Right atrium auricular region (tissue), 2 donors: ENCODE measurements around the gene CUL5. TPM values are rescaled to one million over a fixed set of nuclear protein-coding genes. Genes with fewer than 3 reads are reported as not detected.

Experiments
- DNase-seq: peaks from one replicate; pipeline ENCODE4 v3.0.0-alpha.2; 2019; ENCODE audit warnings: low spot score
- H3K27ac ChIP-seq, 2 donors: fragments of 200-600 bp; sonication (generic); 1 replicate in 1 of 2; 2 replicates in 1 of 2; pipeline ENCODE4 v1.5.1; 2016 to 2019
- H3K27me3 ChIP-seq, 2 donors: fragments of 200-600 bp; sonication (generic); one replicate each; pipeline versions ENCODE4 v1.5.1 to v1.6.0; 2017 to 2019
- H3K36me3 ChIP-seq: fragments of 200-600 bp; sonication (generic); one replicate; pipeline ENCODE4 v1.5.1; 2016
- H3K4me1 ChIP-seq, 2 donors: fragments of 200-600 bp; sonication (generic); one replicate each; pipeline versions ENCODE4 v1.5.1 to v1.6.0; 2017 to 2019
- H3K4me3 ChIP-seq, 2 donors: fragments of 200-600 bp; sonication (generic); 1 replicate in 1 of 2; 2 replicates in 1 of 2; pipeline ENCODE4 v1.5.1; 2017 to 2019; ENCODE audit warnings: mild to moderate bottlenecking in 1 of 2, moderate library complexity in 1 of 2
- H3K9me3 ChIP-seq, 2 donors: fragments of 200-600 bp; sonication (generic); one replicate each; pipeline ENCODE4 v1.5.1; 2019
- CTCF ChIP-seq, 2 donors: fragments of 200-600 bp; sonication (generic); IDR thresholded peaks; one replicate each; pipeline ENCODE4 v1.5.1; 2019; ENCODE audit warnings: antibody characterized with exemption in 2 of 2
- total RNA-seq, 2 donors: library from RNA; depleted of rRNA; stranded (reverse); fragments of >200 nt; gene quantifications; one replicate each; pipeline ENCODE4 v1.1.0, GENCODE V29; 2016

Gene CUL5
- total RNA-seq, 2 donors from 2014 or later: 19.2 to 26.4 TPM

GRCh38 chr11:108009497-108010370 is 1.0 kb downstream of the CUL5 start:
- Histone ChIP-seq H3K27ac (peak overlapping the region; percentile 95 to 99), H3K36me3 (no peaks in the 10 kb centered on the region), H3K4me1 (peaks cover 0 to 50% of the 10 kb centered on the region in 2 donors), H3K4me3 (peak overlapping the region; percentile 76 to 93), H3K9me3 (no peaks in the 10 kb centered on the region), H3K27me3 (no peaks in the 10 kb centered on the region)
- no peak for TF ChIP-seq CTCF (IDR thresholded peaks at IDR 0.05)
- DNase-seq: no peak

- Histone ChIP-seq H3K4me1 (peaks cover 0 to 68% of the 10 kb centered on the region in 2 donors), H3K27me3 (no peaks in the 10 kb centered on the region), H3K27ac (no peak overlapping the region), H3K9me3 (no peaks in the 10 kb centered on the region), H3K4me3 (no peak overlapping the region), H3K36me3 (no peaks in the 10 kb centered on the region)
- DNase-seq: no peak
- TF ChIP-seq CTCF (IDR thresholded peaks at IDR 0.05): no peak
Observed at GRCh38 chr11:108012139-108012725, 3.5 kb downstream of the CUL5 start.

- TF ChIP-seq CTCF (IDR thresholded peaks at IDR 0.05): no peak
- H3K4me3 ChIP-seq: no peak overlapping the region
- H3K9me3 ChIP-seq: no peaks in the 10 kb centered on the region
- no peaks in the 10 kb centered on the region for H3K27me3 ChIP-seq
- H3K27ac ChIP-seq: no peak overlapping the region
- H3K4me1 ChIP-seq: peaks cover 0 to 59% of the 10 kb centered on the region in 2 donors
- DNase-seq: no peak
- no peaks in the 10 kb centered on the region for H3K36me3 ChIP-seq
Observed at GRCh38 chr11:108016647-108017046, 7.9 kb downstream of the CUL5 start.

- H3K4me3 ChIP-seq: no peak overlapping the region
- H3K27me3 ChIP-seq: no peaks in the 10 kb centered on the region
- H3K9me3 ChIP-seq: no peaks in the 10 kb centered on the region
- TF ChIP-seq CTCF (IDR thresholded peaks at IDR 0.05): no peak
- no peak for DNase-seq
- H3K36me3 ChIP-seq: no peaks in the 10 kb centered on the region
- H3K27ac ChIP-seq: no peak overlapping the region
- H3K4me1 ChIP-seq: peaks cover 0 to 40% of the 10 kb centered on the region in 2 donors
Observed at GRCh38 chr11:108018708-108019107, 10.0 kb downstream of the CUL5 start.

GRCh38 chr11:108019870-108020540 is 11.3 kb downstream of the CUL5 start:
- no peak overlapping the region for H3K27ac ChIP-seq
- H3K36me3 ChIP-seq: no peaks in the 10 kb centered on the region
- no peak overlapping the region for H3K4me3 ChIP-seq
- no peaks in the 10 kb centered on the region for H3K9me3 ChIP-seq
- DNase-seq: no peak
- TF ChIP-seq CTCF (IDR thresholded peaks at IDR 0.05): no peak
- H3K27me3 ChIP-seq: no peaks in the 10 kb centered on the region
- peaks cover 0 to 31% of the 10 kb centered on the region in 2 donors for H3K4me1 ChIP-seq
